NCI-H2081 (cell line): ENCODE data around the gene ARR3.
"Not testable (repeated sequence)": the region's sequence is repeated elsewhere in the genome, so short reads cannot be mapped to it uniquely, and the experiment has no call there.

Experiments used
- DNase-seq, 2 experiments: peaks; one replicate each; lab custom pipeline; 2025; lab: John Stamatoyannopoulos, UW

ARR3 gene

DNA sequence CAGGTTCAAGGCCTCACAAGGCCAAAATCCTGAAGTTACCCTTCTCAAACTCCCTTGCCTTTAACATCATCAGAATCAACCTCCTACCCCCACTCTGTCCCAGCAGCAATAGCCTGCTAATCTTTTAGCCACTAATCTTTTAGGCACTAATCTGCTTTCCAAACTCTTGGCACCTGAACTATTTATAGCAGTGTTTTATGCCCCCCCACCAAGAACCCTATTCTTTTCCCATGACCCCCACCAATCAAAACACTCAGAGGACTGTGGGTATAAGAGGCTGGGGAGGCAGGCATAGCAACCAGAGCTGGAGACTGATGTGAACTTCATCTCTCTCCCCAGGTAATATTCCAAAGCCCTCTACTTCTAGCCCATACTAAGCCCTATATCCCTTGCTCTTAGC is at the start of gene ARR3:
Gene ARR3 (plus strand): TSS at position 301 of the 400 bp plus-strand sequence. CDS start 1,052 bp downstream, outside the sequence.
- no peak for DNase-seq

DNA sequence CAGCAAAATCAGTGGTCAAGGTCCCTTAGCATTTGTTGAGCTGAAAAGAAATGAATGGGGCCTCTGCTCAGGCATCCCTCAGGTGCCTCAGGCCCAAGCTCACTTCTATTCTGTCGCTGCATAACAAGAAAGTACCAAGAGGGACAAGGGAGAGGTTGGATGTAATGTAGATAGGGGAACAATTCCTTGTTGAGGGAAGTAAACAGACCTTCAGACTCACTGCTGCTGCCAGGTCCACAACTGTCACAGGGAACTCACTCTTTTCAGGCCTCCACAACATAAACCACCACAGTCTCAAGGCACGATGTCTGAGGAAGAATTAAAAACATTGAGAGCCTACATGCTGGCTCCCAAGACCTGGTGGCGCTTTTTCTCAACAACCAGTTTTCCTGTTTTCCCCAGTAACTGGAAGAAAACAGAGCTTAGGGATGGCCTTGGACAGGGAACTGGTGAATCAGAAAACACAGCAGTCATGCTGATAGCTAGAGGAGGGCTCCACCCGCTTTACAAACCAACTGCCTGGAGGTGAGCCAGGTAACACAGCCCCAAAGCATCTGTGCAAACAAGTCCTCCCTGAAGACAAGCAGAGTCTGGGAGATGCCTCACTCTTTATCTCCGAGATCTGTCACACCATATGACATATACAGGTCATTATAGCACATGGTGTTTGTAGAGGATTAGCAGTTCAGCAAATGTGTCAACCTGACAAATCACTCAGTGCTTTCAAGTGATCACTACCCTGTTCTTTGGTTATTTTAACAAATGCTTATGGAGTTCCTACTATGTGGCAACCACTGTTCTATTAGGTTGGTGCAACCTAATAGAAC is 48.0 kb upstream of the ARR3 start:
- peak; percentile 56 to 80 for DNase-seq

DNA sequence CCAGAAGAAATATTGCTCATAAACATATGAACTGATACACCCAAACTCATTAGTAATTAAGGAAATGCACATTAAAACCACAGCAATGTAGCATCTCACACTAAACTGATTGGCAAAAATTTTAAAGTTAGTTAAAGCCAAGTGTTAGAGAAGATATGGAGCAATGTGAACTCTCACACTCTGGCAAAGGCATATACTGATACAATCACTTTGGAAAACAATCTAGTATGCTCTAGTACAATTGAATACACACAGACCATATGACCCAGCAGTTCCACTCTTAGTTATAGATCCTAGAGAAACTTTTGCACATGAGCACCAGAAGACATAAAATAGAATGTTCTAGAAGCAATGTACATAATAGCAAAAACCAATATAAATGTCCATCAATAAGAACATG is 42.1 kb upstream of the ARR3 start:
- DNase-seq, result no peak

DNA sequence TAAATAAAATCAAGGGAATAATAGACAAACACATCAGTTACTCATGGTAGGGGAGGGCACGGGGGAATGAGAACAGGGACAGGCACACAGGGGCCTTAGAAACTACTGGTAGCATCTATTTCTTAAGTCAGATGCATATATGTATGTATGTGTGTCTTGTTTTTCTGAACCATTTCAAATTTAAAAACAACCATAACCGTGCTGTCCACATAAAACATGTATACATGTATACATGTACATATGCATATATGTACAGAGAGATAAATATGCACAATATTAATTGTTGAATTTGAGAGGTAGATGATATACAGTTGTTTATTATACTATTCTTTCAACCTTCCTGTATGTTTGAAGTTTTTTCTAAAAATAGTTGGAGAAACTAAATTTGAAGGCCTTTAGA is 41.4 kb upstream of the ARR3 start:
- DNase-seq, result no peak

DNA sequence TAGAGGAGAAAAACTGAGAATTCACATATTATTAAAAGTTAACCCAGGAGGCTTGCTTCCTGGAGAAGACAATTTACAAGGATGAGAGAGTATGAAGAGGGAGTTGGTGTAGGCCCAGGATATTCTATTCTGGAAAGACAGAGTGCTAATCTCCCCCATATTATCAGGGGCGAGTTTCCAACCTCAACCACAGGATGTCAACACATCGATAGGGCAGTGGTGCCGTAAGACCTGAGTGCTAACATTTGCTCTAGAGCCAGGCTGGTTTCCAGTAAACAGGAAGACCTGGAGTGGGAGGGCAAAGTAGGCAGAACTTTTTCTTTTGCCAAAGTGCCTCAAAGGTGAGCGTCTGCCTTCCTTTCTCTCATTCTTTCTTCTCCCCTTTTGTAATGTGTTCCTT is 36.5 kb upstream of the ARR3 start:
- DNase-seq, result no peak

DNA sequence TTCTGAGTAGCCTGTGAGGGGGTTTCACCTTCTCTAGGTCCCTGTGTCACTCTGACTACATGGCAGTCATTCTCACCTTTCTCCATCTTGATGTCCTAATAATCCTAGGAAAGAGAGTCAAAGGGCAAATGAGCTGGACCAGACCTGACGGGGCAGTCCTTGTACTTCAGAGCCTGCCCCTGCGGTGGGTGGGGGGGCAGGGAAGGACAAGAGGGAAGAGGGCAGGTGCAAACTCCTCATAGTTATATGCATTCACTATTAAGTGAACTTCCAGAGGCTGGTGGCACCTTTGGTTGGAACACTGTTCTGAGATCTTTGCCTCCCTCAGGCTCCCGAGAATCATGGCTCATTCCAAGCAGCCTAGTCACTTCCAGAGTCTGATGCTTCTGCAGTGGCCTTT is 33.8 kb upstream of the ARR3 start, which contains the start of gene AWAT1:
Gene AWAT1 (plus strand): TSS at position 301 of the 400 bp plus-strand sequence. CDS start 41 bp downstream, at position 342.
- DNase-seq, result no peak

DNA sequence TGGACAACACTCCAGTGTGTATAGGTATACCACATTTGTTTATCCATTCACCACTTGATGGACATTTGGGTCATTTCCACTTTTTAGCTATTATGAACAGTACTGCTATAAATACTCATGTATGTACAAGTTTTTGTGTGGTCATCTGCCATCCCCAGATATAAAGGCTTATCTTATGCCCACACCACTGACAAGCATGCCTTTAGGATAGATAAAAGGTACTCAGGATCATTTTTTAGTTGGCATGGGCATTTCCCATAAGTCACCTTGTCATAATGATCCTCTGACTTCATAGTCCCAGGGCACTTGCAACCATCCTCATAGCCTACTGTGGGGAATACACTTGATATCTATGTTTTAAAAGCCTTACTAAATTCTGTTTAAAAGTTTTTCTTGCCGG is 27.4 kb upstream of the ARR3 start:
- no peak for DNase-seq

DNA sequence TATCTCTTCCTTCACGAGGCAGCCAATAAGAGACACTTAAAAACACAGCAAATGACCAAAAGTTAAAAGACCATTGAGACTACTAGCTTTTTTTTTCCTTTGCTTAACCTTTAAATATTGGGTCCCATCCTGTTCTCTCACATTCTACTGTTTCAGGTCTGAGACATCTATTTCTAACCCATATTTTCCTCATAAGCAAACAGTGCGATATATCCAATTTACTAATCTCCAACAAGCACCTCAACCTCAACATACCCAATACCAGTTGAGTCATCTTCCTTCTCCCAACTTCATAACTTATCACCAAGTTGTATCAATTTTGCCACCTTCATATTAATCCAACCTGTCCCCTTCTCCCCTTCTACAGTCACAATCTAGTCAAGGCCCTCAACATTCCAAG is 26.6 kb upstream of the ARR3 start:
- no peak for DNase-seq

DNA sequence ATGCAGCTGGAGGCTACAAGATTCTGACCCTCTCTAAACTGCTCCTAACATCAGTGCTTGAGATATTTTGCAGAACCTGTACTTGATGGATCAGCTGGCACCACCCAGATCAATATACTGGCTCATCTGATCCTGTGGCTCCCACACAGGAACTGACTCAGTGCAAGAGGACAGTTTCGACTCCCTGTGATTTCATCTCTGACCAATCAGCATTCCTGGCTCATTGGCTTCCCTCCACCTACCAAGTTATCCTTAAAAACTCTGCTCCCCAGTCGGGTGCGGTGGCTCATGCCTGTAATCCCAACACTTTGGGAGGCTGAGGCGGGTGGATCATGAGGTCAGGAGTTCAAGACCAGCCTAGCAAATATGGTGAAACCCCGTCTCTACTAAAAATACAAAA is 24.5 kb upstream of the ARR3 start:
- not testable (repeated sequence) for DNase-seq

DNA sequence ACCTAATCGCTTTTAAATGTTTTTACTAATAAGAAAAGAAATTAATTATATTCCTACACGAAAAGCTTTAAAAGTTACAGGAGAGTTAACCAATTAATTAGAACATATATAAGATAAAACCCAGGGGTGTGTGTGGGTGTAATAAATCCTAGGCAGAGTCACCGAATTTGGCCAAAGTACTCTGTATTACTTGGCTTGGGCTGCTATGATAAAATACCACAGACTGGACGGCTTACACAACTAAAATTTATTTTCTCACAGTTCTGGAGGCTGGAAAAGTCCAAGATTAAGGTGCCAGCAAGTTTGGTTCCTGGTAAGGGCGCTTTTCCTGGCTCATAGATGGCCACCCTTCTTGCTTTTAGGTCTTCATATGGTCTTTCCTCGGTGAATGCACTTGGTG is 23.3 kb upstream of the ARR3 start:
- DNase-seq, result no peak

DNA sequence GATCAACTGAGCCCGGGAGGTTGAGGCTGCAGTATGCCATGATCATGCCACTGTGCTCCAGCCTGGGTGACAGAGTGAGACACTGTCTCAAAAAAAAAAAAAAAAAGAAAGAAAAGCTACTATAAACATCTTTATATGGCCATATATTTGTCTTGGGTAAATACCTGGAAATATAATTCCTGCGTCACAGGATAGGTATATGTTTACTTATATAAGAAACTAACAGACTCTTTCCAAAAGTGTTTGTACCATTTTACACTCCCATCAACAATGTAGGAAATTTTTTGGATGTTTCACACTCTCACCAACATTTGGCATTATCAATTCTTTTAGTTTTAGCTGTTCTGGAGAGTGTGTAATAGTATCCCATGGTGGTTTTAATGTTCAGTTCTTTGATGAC is 20.9 kb upstream of the ARR3 start:
- DNase-seq, result no peak

DNA sequence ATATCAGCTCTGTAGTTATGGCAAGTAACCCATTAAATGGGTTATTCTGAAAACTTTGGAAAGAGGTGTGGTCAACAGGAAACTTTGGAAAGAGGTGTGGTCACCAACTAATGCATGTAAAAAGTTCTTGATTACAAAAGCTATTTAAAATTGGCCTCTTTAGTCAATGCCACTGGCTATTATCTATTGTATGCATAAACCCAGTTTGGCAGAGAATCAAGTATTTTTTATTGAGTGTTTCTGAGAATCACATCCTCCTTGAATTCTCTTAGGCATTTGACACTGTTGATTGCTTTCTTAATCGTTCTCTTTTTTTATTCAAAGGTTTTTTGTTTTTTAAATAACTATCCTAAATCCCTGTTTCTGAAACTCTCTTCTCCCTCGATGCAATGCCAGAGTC is 15.6 kb upstream of the ARR3 start:
- no peak for DNase-seq

DNA sequence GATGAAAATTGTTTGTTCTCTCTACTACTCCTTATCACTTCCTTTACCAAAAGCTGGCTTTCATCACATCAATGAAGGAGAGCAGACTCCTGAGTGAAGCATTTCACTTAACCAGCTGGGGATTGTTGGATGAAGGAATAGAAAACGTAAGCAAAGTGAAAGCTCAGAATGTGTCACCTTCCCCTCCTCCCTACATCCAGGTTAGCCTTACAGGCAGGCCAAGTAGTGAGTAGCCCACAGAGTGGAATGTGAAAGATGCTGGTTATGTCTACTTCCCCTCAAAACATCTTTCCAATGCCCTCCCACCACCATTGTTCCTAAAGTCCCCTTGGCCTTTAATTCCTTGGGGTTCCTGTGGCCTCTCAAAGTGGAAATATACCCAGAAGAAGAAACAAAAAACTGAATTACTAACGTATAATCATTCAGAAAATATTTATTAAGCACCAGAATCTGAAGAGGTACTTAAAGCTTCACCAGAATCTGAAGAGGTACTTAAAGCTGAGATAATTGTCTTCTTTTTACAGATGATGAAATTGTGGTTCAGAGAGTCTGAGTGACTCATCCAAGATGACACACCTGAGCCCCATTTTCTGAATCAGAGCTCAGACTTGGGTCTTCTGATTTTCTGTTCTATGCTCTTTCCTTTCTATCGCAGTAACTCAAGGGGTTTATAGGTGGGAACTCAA is 14.6 kb upstream of the ARR3 start:
- no peak for DNase-seq

DNA sequence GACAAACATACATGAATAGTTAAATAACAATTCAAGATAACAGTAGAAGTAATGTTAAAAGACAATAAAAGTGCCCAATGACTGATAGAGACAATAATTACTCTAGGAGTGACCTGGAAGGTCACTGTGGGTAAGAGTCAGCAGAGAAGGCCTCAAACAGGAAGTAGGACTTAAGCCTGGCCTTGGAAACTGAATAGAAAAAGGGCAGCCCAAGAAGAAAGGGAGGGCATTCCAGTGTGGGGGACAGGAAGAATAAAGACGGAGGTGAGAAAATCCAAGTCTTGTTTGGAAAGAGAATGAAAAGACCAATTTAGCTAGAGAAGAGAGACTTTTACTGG is 14.1 kb upstream of the ARR3 start:
- no peak for DNase-seq

DNA sequence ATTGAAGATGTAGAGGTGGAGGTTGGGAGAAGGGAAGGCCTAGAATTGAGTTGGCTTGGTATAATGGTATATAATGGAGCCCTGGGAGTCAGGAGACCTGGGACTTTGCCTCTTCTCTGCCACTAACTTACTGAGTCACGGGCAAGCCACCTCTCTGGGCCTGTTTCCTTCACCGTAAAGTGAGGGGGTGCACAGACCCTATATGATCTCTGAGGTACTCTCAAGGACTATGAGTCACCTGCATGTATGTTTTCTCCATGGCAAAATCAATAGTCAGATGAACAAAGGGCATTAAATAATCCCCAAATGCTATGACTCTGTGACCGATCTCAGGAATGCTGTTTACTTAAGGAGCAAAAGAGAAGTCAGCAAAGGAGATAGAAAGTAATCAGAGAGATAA is 13.2 kb upstream of the ARR3 start:
- no peak for DNase-seq

DNA sequence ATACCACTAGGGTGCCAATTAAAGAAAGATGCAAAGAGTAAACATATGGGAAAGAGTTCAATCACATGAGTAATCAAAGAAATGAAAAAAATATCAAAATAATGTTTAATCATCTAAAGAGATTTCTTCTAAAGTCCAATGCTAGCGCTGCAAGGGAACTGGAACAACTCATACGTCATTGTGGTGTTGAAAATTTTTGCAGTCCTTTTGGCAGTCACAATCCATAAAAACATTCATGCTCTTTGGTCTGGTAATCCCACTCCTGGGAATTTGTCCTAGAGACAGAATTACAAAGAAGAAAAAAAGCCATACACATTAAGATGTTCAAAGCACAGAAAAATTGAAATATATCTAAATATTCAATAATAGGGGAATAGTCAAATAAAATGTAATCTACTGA is 12.7 kb upstream of the ARR3 start:
- no peak for DNase-seq

DNA sequence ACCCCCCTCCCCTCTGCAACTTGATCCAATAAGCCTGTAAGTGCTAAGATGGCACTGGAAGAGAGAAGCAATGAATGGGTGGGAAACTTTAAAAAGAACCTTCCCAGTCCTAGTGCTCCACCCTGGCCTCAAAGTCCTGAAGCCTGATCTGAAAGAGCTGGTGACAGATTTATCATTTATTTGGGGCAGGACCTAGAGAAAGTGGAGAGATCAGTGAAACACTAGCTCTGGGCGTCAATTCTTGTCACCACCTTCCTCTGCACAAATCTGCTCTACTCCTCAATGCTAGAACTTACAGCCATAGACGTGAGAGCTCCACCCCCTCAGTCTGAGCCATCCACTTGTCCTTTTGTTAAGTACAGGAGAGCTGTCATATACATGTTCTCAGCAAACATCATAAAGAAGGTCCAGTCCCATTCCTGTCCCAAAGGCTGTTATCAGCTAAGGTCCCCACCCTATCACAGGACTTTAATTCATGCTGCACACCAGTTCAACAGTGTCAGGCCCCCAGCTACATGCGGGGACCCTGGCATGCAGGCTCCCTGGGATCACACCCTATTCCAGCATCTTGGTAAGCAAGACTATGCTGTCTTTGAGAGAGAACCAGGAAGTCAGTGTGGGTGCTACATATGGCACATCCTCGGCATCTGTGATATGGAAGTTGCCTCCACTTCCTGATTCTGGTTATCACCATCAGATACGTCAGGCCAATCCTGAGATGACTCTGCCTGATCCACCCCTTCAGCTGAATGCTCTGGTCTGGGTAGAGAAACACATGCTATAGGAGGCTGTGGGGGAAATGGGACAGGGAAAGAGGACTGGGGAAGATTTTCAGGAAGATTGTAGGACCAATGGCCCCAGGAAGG is 10.5 kb upstream of the ARR3 start:
- DNase-seq, result no peak

DNA sequence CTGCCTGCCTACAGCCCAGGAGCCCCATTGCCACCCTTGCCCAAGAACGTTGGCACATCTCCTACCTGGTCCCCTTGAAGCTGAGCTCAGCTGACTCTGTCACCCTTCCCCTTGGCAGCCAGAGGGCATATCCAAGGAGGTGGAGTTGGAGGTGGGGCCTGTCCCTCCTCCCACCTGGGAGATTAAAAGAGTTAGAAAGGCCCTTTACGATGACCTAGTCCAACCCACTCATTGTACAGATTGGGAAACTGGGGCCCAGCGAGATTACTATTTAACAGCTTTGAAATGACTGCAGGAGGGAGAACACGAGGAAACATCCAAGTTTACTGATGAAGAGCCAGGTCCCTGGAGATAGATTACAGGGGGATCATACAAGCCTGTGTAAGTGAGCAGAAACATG is 8.0 kb upstream of the ARR3 start, which contains the start of gene P2RY4:
Gene P2RY4 (minus strand): TSS at position 101 of the 400 bp plus-strand sequence. CDS start 580 bp downstream, outside the sequence.
- no peak for DNase-seq

DNA sequence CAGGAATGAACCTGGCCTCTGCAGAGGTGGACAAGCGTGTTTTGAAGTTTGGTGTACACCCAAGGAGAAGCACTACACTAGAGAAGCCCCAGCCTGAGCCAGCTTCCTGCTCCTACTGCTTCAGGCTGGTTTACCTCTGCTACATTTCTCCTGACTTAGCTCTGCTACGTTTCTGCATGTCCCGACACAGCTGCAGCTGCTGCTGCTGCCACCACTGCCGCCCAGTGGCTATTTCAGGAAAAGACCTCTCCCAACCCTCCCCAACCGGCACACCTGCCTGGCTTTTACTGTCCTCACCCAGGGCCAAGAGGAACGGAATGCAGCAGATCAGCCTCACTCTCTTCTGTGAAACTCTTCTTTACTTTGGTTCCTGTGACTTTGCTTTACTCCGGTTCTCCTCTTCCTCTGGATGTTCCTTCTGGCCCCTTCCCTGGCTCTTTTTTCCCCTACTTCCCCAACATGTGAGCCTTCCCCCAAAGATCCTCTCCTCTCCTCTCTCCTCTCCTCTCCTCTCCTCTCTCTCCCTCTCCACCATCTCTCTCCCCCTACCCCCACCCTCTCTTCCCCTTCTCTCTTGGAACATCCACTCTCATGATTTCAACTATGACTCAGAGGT is 5.1 kb upstream of the ARR3 start:
- DNase-seq, result peak; percentile 44 to 57

DNA sequence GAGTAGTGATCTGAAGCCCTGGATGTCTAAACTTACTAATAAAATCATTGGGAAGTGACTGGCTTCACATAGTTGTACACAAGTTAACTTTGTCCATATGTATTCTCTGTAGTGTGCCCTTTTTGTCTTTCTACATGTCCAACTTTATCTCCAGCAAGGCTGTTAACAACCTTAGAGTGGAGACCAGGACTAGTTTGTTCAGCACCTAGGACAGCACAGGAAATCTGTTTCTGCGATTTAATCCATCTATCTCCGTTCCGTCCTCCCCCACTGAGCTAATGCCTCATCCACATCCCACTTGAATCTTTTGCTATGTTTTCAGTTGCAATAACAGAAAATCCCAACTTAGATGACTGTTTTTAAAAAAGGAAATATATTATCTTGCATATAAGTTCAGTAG is 3.4 kb upstream of the ARR3 start:
- no peak for DNase-seq

DNA sequence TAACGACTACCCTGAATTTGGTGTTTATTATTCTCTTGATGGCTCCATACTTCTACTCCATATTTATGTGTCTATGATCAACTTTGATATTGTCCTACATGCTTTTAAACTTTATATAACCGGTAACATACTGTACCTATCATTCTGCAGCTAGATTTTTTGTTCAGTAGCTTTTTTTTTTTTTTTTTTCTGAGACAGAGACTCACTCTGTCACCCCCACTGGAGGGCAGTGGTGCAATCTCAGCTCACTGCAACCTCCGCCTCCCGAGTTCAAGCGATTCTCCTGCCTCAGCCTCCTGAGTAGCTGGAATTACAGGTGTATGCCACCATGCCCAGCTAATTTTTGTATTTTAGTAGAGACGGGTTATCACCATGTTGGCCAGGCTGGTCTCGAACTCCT is 5.9 kb downstream of the ARR3 start:
- DNase-seq, result not testable (repeated sequence)

DNA sequence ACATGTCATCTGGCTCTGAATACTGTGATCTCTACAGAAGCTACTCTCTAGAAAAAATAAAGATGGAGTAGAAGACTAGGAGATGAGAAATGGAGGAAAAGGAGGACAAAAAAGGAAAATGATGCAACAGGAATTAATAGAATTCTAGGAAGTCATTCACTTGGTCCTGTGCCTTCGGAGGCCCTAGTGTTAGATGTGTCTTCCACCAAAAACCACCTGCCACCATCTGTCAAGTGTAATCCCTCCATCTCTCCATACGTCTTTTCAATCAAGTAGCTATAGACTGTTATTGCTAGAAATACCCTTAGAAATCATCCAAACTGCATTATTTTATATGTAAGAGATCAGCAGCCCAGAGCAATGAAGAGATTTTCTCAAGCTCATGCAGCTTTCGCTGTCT is 10.9 kb downstream of the ARR3 start:
- no peak for DNase-seq
